HEK293 (cell line): ENCODE results near the gene CACNG1.

Experiments used
- ZEB2 ChIP-seq: fragments of 450-650 bp; formaldehyde crosslinking; IDR thresholded peaks from 2 replicates; pipeline ENCODE4 v1.5.1; 2016; ENCODE audit warnings: missing biosample characterization, missing genetic modification characterization
- TF ChIP-seq, protein P1 (sequence below): sonication (generic); formaldehyde crosslinking; IDR thresholded peaks from 2 replicates; pipeline ENCODE4 v1.8.1; 2022; ENCODE audit warnings: mild to moderate bottlenecking, moderate library complexity, missing genetic modification reagents
- TF ChIP-seq, protein P2 (sequence below): fragments of 450-650 bp; formaldehyde crosslinking; IDR thresholded peaks from 2 replicates; pipeline ENCODE4 v1.5.1; 2016; ENCODE audit warnings: missing biosample characterization, missing genetic modification characterization
- TF ChIP-seq, protein P3 (sequence below): fragments of 450-650 bp; formaldehyde crosslinking; optimal IDR thresholded peaks from 2 replicates; pipeline ENCODE3; 2016; ENCODE audit warnings: missing biosample characterization, mild to moderate bottlenecking, missing genetic modification characterization

DNA sequence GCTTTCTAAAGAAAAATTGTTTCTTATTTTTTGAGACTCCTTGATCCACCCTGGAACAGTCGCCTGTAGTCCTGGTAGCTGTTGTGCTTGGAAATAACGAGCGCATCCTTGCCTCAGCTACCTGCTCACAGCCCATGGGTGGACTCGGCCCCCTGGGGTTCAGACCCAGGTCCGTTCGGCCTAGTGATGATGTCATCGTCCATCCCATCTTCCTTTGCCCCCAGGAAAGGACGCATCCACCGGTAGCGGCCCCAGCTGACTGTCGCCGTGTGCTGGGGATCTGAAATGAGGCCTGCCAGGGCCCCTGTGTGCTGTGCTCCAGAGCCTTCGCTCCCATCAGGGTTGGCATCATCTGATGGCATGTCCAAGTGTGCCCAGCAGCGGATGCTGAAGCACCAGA lies 12.0 kb upstream of the CACNG1 start:
- TF ChIP-seq, protein P1, sequence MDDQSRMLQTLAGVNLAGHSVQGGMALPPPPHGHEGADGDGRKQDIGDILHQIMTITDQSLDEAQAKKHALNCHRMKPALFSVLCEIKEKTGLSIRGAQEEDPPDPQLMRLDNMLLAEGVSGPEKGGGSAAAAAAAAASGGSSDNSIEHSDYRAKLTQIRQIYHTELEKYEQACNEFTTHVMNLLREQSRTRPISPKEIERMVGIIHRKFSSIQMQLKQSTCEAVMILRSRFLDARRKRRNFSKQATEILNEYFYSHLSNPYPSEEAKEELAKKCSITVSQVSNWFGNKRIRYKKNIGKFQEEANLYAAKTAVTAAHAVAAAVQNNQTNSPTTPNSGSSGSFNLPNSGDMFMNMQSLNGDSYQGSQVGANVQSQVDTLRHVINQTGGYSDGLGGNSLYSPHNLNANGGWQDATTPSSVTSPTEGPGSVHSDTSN (CRISPR knock-in tag): no peak
- TF ChIP-seq, protein P2, sequence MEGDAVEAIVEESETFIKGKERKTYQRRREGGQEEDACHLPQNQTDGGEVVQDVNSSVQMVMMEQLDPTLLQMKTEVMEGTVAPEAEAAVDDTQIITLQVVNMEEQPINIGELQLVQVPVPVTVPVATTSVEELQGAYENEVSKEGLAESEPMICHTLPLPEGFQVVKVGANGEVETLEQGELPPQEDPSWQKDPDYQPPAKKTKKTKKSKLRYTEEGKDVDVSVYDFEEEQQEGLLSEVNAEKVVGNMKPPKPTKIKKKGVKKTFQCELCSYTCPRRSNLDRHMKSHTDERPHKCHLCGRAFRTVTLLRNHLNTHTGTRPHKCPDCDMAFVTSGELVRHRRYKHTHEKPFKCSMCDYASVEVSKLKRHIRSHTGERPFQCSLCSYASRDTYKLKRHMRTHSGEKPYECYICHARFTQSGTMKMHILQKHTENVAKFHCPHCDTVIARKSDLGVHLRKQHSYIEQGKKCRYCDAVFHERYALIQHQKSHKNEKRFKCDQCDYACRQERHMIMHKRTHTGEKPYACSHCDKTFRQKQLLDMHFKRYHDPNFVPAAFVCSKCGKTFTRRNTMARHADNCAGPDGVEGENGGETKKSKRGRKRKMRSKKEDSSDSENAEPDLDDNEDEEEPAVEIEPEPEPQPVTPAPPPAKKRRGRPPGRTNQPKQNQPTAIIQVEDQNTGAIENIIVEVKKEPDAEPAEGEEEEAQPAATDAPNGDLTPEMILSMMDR (tag by site-specific recombination): no peak
- TF ChIP-seq, protein P3, sequence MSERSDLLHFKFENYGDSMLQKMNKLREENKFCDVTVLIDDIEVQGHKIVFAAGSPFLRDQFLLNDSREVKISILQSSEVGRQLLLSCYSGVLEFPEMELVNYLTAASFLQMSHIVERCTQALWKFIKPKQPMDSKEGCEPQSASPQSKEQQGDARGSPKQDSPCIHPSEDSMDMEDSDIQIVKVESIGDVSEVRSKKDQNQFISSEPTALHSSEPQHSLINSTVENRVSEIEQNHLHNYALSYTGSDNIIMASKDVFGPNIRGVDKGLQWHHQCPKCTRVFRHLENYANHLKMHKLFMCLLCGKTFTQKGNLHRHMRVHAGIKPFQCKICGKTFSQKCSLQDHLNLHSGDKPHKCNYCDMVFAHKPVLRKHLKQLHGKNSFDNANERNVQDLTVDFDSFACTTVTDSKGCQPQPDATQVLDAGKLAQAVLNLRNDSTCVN (tag by site-specific recombination): no peak
- no peak for TF ChIP-seq ZEB2 (tag by site-specific recombination)
